ENCODE measurements around the gene UNC79.

DNA sequence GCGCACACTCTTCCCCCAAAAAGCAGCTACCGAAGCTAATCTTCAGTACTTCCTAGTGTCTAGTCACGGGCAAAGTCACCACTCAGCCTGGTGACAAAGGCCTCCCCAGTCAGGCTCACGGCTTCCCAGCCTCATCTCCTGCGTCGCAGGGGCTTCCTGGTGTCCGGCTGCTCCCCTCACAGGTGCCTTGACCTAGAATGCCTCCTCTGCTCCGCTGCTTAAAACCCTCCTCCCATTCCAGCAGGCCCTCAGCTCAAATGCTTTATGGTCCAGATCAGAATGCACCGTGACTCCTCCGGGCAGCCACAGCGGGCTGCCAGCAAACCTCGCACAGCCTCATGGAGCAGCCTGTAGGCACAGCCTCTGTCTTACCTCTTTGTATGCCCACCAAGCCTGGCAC lies 304.5 kb downstream of the UNC79 start:
- TF ChIP-seq, protein P1, sequence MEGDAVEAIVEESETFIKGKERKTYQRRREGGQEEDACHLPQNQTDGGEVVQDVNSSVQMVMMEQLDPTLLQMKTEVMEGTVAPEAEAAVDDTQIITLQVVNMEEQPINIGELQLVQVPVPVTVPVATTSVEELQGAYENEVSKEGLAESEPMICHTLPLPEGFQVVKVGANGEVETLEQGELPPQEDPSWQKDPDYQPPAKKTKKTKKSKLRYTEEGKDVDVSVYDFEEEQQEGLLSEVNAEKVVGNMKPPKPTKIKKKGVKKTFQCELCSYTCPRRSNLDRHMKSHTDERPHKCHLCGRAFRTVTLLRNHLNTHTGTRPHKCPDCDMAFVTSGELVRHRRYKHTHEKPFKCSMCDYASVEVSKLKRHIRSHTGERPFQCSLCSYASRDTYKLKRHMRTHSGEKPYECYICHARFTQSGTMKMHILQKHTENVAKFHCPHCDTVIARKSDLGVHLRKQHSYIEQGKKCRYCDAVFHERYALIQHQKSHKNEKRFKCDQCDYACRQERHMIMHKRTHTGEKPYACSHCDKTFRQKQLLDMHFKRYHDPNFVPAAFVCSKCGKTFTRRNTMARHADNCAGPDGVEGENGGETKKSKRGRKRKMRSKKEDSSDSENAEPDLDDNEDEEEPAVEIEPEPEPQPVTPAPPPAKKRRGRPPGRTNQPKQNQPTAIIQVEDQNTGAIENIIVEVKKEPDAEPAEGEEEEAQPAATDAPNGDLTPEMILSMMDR (IDR thresholded peaks at IDR 0.05; ENCODE audit: low read length), result no peak
- TF ChIP-seq EZH2 (optimal IDR thresholded peaks at IDR 0.05; ENCODE audit: low read depth, low read length), result no peak
